Activated naive CD8-positive, alpha-beta T cell treated with anti-CD3 and anti-CD28 coated beads, Interleukin-2, amount 10 ng/mL, durations not matched to agents 7 days and 5 days (primary cell): ENCODE measurements around the gene CA14. TPM values are rescaled to one million over a fixed set of nuclear protein-coding genes. Genes with fewer than 3 reads are reported as not detected.
A peak's percentile ranks its signal among the peaks of the same experiment; 100 is the strongest.
"Not testable (repeated sequence)": the region's sequence is repeated elsewhere in the genome, so short reads cannot be mapped to it uniquely, and the experiment has no call there.

Source experiments
- ATAC-seq: fragments of 150-1000 bp; cut with Tn5 transposase; one replicate; pipeline ENCODE4 v1.10.0; 2021; ENCODE audit warnings: low read depth, moderate library complexity
- POLR2A ChIA-PET: fragments of 350-600 bp; sonication (Branson Sonifier 250); formaldehyde crosslinking; loops from one replicate; lab custom pipeline; 2021; ENCODE audit warnings: antibody characterized with exemption; lab: Charles Lee
- DNase-seq: peaks from one replicate; pipeline ENCODE4 v3.0.0; 2021
- H3K27ac Mint-ChIP-seq: one replicate; pipeline ENCODE4 v1.8.0; 2022; ENCODE audit warnings: mild to moderate bottlenecking, mixed read lengths
- H3K27me3 Mint-ChIP-seq: one replicate; pipeline ENCODE4 v1.8.0; 2022; ENCODE audit warnings: mild to moderate bottlenecking, moderate library complexity, mixed read lengths
- H3K36me3 Mint-ChIP-seq: one replicate; pipeline ENCODE4 v1.8.0; 2021; ENCODE audit warnings: mild to moderate bottlenecking, mixed read lengths
- H3K4me1 Mint-ChIP-seq: one replicate; pipeline ENCODE4 v1.8.0; 2021; ENCODE audit warnings: mixed read lengths
- H3K4me3 Mint-ChIP-seq: one replicate; pipeline ENCODE4 v1.8.0; 2022; ENCODE audit warnings: mild to moderate bottlenecking, moderate library complexity, mixed read lengths
- H3K9me3 Mint-ChIP-seq: one replicate; pipeline ENCODE4 v1.8.0; 2021; ENCODE audit warnings: mixed read lengths
- total RNA-seq, 2 experiments: library from RNA; stranded (reverse); gene quantifications; one replicate each; pipeline ENCODE4 v1.2.3, GENCODE V29; 2021

CA14 gene
- total RNA-seq: not detected

DNA sequence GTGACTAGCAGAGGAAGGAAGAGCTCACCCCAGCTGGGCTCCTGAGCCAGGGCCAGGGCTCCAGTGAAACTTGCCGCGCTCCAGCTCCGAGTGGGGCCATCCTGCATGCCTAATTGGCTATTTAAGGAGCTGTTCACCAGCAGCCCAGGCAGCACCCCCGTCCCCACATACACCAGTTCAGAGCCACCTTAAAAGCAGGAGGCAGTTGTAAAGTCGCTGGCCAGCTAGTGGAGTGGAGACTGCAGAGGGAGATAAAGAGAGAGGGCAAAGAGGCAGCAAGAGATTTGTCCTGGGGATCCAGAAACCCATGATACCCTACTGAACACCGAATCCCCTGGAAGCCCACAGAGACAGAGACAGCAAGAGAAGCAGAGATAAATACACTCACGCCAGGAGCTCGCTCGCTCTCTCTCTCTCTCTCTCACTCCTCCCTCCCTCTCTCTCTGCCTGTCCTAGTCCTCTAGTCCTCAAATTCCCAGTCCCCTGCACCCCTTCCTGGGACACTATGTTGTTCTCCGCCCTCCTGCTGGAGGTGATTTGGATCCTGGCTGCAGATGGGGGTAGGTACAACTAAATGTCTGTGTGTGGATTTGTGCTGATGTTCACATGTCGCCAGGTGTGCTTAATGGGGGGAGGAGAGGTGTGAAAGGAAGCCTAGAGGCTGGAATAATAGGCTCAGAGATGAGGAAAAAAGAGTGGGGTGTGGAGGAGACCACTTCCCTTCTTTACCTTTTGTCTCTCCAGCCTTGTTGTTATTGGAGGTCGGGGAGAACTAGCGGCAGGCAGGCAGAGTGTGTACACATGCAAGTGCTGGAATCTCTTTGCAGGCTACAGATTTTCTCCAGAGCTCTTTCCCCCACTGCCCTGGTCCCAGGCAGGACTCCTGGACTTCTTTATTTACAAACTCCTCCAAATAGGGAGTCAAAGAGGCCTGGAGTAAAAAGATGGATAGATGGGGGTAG lies at the start of gene CA14:
Gene CA14 (plus strand): TSS at position 151 of the 962 bp plus-strand sequence. CDS start 355 bp downstream, at position 506.
- H3K4me3 Mint-ChIP-seq: no peak within 1 kb of the TSS
- no peaks in the 10 kb centered on the region for H3K36me3 Mint-ChIP-seq
- ATAC-seq (no peak), DNase-seq (no peak)
- H3K4me1 Mint-ChIP-seq: peaks cover 17% of the 10 kb centered on the region
- no peak within 1 kb of the TSS for H3K27ac Mint-ChIP-seq
- POLR2A ChIA-PET: interaction anchor here (0.6 to 2.1 kb wide), 2 partner anchors 11 to 35 kb away, joined by 3 to 7 read pairs; partner anchors contain the start of gene APH1A
- H3K9me3 Mint-ChIP-seq: no peaks in the 10 kb centered on the region
- H3K27me3 Mint-ChIP-seq: peaks cover 51% of the 10 kb centered on the region

DNA sequence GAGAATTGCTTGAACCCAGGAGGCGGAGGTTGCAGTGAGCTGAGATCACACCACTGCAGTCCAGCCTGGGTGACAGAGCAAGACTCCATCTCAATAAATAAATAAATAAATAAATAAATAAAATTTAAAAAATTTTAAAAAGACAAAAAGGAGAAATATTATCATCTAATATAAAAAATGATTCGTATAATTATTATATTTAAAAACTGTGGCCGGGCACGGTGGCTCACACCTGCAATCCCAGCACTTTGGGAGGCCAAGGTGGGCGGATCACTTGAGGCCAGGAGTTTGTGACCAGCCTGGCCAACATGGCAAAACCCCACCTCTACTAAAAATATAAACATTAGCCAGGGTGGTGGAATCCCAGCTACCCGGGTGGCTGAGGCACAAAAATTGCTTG lies 49.1 kb upstream of the CA14 start:
- H3K4me3 Mint-ChIP-seq, H3K27ac Mint-ChIP-seq, H3K4me1 Mint-ChIP-seq, H3K9me3 Mint-ChIP-seq, H3K36me3 Mint-ChIP-seq, ATAC-seq, POLR2A ChIA-PET, DNase-seq: not testable (repeated sequence)
- peaks cover 10% of the 10 kb centered on the region for H3K27me3 Mint-ChIP-seq

DNA sequence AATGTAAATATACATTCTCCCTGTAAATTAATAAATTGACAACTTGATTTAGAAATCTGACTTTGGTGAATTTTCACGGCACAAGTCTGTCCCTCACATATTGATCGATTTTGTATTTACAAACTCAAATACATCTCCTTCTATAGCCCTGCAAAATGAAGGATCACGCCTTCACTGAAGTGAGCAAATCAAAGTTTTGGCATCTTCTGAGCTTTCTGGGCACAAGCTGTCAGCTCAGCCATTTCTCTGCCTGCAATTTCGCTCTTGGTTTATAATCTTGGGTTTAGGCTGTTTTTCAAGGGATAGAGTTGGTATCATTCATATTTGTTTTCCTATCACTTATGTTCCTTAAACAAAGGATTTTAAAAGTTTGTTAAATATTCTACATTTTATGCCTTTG lies 47.5 kb upstream of the CA14 start:
- ATAC-seq (no peak), DNase-seq (no peak)
- Mint-ChIP-seq H3K27ac (no peak overlapping the region), H3K27me3 (peaks cover 10% of the 10 kb centered on the region), H3K9me3 (no peaks in the 10 kb centered on the region), H3K4me3 (no peak overlapping the region), H3K4me1 (peaks cover 15% of the 10 kb centered on the region), H3K36me3 (no peaks in the 10 kb centered on the region)
- POLR2A ChIA-PET: interaction anchor here (0.7 kb wide), 1 partner anchor 322 kb away, joined by 3 read pairs; a partner anchor contains a TSS

DNA sequence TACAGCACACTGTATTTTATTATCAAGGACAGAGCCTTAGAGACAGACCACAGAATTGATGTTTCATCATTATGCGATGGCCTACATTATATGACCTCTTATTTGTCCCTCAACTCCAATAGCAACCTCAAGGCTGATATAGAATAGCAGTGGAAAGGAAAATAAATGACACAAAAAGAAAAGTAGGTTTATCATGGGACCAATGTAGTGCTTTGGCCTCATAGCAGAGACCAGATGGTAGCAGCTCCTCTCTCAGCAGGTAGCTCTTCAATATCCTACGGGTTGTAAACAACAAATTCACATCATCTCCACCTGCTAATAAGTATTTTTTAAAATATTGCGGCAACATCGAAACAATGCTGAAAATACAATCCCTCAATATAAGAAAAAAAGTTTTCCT lies 46.9 kb upstream of the CA14 start:
- DNase-seq: no peak
- Mint-ChIP-seq H3K27me3 (peaks cover 10% of the 10 kb centered on the region), H3K4me3 (no peak overlapping the region), H3K9me3 (no peaks in the 10 kb centered on the region), H3K27ac (no peak overlapping the region), H3K36me3 (no peaks in the 10 kb centered on the region), H3K4me1 (peaks cover 15% of the 10 kb centered on the region)
- POLR2A ChIA-PET: interaction anchor here (0.7 kb wide), 1 partner anchor 323 kb away, joined by 3 read pairs; a partner anchor contains a TSS
- ATAC-seq: no peak

DNA sequence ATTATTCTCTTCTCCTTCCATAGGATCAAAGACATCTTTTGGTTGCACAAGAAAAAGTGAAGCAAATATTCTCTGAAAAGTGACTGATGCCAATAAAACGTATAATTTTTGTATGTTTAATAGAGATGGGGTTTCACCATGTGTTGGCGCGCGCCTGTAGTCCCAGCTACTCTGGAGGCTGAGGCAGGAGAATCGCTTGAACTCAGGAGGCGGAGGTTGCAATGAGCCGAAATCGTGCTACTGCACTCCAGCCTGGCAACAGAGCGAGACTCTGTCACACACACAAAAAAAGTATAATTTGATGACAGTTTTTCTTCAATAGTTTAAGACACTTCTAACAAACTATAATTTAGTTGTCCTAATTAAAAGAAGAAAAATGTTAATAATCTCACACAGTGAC lies 45.5 kb upstream of the CA14 start:
- peaks cover 15% of the 10 kb centered on the region for H3K4me1 Mint-ChIP-seq
- H3K4me3 Mint-ChIP-seq: no peak overlapping the region
- POLR2A ChIA-PET: interaction anchor here (3.1 kb wide), 1 partner anchor 22 kb away, joined by 21 read pairs; the partner anchor contains the start of gene ANP32E
- H3K27ac Mint-ChIP-seq: no peak overlapping the region
- DNase-seq (no peak), ATAC-seq (no peak)
- peaks cover 6% of the 10 kb centered on the region for H3K27me3 Mint-ChIP-seq
- no peaks in the 10 kb centered on the region for H3K36me3 Mint-ChIP-seq
- H3K9me3 Mint-ChIP-seq: no peaks in the 10 kb centered on the region

DNA sequence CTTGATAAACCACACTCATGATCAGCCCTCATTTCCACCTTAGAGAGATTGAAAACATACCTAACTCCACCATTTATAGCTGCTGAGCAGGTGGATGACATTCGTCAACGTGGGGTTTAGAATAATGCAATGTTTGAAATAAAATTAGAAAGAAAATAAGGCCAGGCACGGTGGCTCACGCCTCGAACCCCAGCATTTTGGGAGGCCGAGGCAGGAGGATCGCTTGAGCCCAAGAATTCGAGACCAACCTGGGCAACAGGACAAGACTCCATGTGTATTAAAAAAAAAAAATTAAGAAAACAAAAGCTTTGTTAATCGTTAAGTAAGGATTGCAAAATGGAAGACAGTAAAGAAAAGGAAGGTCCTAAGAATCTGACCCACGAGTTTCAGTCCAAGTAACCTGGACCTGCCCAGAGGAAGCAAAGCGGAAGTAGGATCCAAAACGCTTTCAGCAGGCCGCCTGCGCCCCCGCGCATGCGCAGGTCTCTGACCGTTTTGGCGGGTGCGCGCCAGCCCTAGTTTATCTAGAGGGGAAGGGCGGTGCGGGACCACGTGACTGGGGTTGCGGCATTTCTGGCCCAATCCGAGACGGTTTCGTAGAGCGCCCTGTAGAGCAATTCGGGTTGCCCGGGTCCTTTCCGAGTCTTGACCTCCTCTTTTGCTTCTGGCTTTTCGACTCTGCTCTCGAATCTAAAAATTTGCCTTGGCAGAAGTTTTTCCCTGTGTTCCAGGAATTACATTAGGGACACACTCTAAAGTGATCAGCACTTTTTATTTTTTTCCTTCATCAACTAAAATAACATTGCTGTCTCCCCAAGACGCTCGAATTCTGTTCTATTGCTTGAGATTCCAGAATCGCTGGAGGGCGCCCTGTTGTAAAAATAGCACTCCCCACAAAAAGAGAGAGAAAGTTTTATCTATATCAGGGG lies 44.1 kb upstream of the CA14 start:
- DNase-seq (peak; percentile 88), ATAC-seq (peak; percentile 100)
- Mint-ChIP-seq H3K27me3 (peaks cover 5% of the 10 kb centered on the region), H3K4me3 (peak overlapping the region; percentile 85), H3K36me3 (peaks cover 3% of the 10 kb centered on the region), H3K27ac (peak overlapping the region; percentile 95), H3K4me1 (peaks cover 15% of the 10 kb centered on the region), H3K9me3 (no peaks in the 10 kb centered on the region)
- POLR2A ChIA-PET: interaction anchor here (0.6 to 3.1 kb wide), 3 partner anchors 10 to 326 kb away, joined by 3 to 21 read pairs (median 8); partner anchors contain the start of gene ANP32E

DNA sequence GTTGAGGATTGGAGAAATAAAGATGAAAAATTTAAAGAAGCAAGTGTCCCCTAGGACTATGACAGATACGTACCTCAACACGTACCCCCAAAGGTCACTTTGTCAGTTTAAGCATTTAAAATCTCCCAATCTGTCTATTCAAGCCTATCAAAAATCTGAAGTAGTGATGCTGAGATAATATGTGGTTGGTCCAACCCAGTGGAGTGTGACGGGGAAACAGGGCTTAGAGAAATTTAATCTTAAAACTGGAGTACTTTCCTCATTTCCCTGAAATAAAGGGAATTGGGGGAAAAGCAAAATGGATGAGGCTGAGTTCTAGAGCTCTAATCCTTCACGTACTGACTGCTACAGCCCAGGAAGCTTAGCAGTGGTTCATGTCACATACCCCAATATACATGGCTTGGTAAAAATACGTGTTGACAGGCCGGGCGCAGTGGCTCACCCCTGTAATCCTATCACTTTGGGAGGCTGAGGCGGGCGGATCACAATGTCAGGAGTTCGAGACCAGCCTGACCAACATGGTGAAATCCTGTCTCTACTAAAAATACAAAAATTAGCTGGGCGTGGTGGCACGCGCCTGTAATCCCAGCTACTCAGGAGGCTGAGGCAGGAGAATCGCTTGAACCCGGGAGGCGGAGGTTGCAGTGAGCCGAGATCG lies 43.3 kb upstream of the CA14 start:
- ATAC-seq, H3K9me3 Mint-ChIP-seq, H3K27me3 Mint-ChIP-seq, DNase-seq, H3K36me3 Mint-ChIP-seq: not testable (repeated sequence)
- POLR2A ChIA-PET: interaction anchor here (0.7 to 3.1 kb wide), 4 partner anchors 16 to 327 kb away, joined by 3 to 21 read pairs (median 6); partner anchors contain the start of gene ANP32E
- Mint-ChIP-seq H3K4me3 (peak overlapping the region; percentile 85), H3K27ac (peak overlapping the region; percentile 95), H3K4me1 (peaks cover 15% of the 10 kb centered on the region)

DNA sequence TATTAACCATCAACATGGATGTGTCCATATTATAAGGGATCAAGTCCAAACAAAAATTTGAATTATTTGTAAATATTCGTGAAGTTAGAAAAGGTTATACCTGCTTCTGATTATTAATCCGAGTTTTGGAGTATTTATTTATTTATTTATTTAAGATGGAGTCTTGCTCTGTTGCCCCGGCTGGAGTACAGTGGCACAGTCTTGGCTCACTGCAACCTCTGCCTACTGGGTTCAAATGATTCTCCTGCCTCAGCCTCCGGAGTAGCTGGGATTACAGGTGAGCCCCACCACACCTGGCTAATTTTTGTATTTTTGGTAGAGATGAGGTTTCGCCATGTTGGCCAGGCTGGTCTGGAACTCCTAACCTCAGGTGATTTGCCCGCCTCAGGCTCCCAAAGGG lies 41.7 kb upstream of the CA14 start:
- H3K4me1 Mint-ChIP-seq: peaks cover 15% of the 10 kb centered on the region

DNA sequence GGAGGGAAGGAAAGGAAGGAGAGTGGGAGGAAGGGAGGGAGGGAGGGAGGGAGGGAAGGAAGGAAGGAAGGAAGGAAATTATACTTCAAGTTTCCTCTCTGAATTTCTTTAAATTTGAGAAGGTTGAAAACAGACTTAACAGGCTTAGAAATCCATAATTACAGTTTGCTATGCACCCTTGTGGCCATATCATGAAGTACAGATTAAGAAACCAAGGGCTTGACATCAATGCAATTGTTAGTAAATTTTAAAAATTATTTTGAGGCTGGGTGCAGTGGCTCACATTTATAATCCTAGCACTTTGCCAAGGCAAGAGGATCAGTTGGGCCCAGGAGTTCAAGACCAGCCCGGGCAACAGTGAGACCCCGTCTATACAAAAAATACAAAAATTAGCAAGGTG lies 36.0 kb upstream of the CA14 start:
- no peak for DNase-seq
- peaks cover 33% of the 10 kb centered on the region for H3K36me3 Mint-ChIP-seq

More for the DNA sequence above, 41.7 kb upstream of the CA14 start:
- H3K36me3 Mint-ChIP-seq, H3K4me3 Mint-ChIP-seq, ATAC-seq, H3K27me3 Mint-ChIP-seq, DNase-seq, H3K9me3 Mint-ChIP-seq, POLR2A ChIA-PET, H3K27ac Mint-ChIP-seq: not testable (repeated sequence)

DNA sequence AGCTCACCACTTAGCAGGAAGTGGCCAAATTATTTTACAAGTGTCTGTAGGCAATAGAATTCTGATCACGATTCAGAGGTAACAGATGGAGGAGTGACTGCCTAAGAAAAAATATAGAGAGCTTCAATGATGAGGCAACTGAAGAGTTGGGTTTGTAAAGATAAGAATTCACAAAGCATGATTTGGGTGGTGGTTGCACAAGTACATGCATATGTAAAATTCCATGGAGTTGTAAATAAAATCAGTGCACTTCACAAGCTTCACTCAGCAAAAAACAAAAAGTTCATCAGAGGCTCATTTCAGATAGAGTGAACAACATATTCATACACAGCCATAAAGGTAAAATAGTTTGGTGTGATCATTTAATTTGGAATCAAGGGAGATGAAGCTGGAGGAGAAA lies 32.6 kb upstream of the CA14 start:
- DNase-seq (no peak), ATAC-seq (no peak)
- Mint-ChIP-seq H3K27me3 (no peaks in the 10 kb centered on the region), H3K4me3 (no peak overlapping the region), H3K9me3 (no peaks in the 10 kb centered on the region), H3K4me1 (peaks cover 18% of the 10 kb centered on the region), H3K27ac (peak overlapping the region; percentile 67), H3K36me3 (peaks cover 42% of the 10 kb centered on the region)
- POLR2A ChIA-PET: interaction anchor here (1.1 kb wide), 1 partner anchor 139 kb away, joined by 3 read pairs; the partner anchor contains the start of gene RPRD2

More for the DNA sequence above, 36.0 kb upstream of the CA14 start:
- ATAC-seq: no peak
- H3K27me3 Mint-ChIP-seq: no peaks in the 10 kb centered on the region
- peaks cover 11% of the 10 kb centered on the region for H3K4me1 Mint-ChIP-seq
- no peak overlapping the region for H3K27ac Mint-ChIP-seq
- no peaks in the 10 kb centered on the region for H3K9me3 Mint-ChIP-seq
- POLR2A ChIA-PET: no interaction called here
- H3K4me3 Mint-ChIP-seq: no peak overlapping the region

DNA sequence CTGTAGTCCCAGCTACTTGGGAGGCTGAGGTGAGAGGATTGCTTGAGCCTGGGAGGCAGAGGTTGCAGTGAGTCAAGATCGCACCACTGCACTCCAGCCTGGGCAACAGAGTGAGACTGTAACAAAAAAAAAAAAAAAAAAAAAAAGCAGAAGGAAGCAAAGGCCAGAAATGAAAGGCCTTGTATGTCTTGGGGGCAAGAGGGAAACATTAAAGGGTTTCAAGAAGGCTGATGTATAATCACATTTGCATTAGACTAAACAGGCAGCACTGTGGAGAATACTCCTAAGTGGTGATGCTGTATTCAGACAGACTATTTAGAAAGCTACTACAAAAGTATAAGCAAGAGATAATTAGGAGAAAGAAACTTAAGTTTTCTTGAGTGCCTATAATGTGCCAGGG lies 32.0 kb upstream of the CA14 start:
- H3K27ac Mint-ChIP-seq: no peak overlapping the region
- ATAC-seq (no peak), DNase-seq (no peak)
- POLR2A ChIA-PET: interaction anchor here (1.1 kb wide), 1 partner anchor 139 kb away, joined by 3 read pairs; the partner anchor contains the start of gene RPRD2
- H3K4me3 Mint-ChIP-seq: no peak overlapping the region
- H3K9me3 Mint-ChIP-seq: no peaks in the 10 kb centered on the region
- H3K36me3 Mint-ChIP-seq: peaks cover 43% of the 10 kb centered on the region
- peaks cover 18% of the 10 kb centered on the region for H3K4me1 Mint-ChIP-seq
- no peaks in the 10 kb centered on the region for H3K27me3 Mint-ChIP-seq

DNA sequence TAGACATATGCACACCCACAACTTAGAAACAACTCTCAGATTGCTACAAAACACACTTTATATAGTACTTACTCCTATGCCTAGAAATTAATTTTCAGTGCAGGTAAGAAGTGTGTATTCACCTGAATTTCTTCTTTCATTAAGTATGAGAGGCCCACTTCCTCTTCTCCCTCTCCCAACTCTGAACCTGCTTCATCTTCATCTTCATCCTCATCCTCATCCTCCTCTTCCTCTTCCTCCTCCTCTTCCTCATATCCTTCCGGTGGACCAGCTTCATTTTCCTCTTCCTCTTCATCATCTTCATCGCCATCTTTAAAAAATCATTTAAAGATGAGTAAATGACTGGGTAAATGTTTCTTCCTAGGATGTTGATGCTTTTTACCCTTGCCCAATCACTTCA lies 31.1 kb upstream of the CA14 start:
- peaks cover 44% of the 10 kb centered on the region for H3K36me3 Mint-ChIP-seq

More for the DNA sequence above, 31.1 kb upstream of the CA14 start:
- DNase-seq (no peak), ATAC-seq (no peak)
- peak overlapping the region; percentile 66 for H3K27ac Mint-ChIP-seq
- no peaks in the 10 kb centered on the region for H3K9me3 Mint-ChIP-seq
- POLR2A ChIA-PET: no interaction called here
- no peak overlapping the region for H3K4me3 Mint-ChIP-seq
- H3K4me1 Mint-ChIP-seq: peaks cover 18% of the 10 kb centered on the region
- no peaks in the 10 kb centered on the region for H3K27me3 Mint-ChIP-seq
